HG03342 (cell line): Measurements from ENCODE around the gene ADAMTS4.
A peak's percentile ranks its signal among the peaks of the same experiment; 100 is the strongest.
"Not testable (repeated sequence)": the region's sequence is repeated elsewhere in the genome, so short reads cannot be mapped to it uniquely, and the experiment has no call there.

Source experiments
- ATAC-seq: cut with Tn5 transposase; IDR thresholded peaks from one replicate; pipeline ENCODE4 v1.9.1; 2021; ENCODE audit warnings: mild to moderate bottlenecking, moderate library complexity; ENCODE audit not compliant: unreplicated experiment

ADAMTS4 gene

GRCh38 chr1:161198897-161199431, at the start of gene ADAMTS4:
Gene ADAMTS4 (minus strand): TSS chr1:161199054. CDS start chr1:161198627, 427 bp downstream.
- no peak for ATAC-seq

- no peak for ATAC-seq
Observed at GRCh38 chr1:161244888-161245287, 46.0 kb upstream of the ADAMTS4 start.

GRCh38 chr1:161242313-161242712, 43.5 kb upstream of the ADAMTS4 start:
- no peak for ATAC-seq

GRCh38 chr1:161241682-161242081, 42.8 kb upstream of the ADAMTS4 start:
- no peak for ATAC-seq

GRCh38 chr1:161238039-161238473, 39.2 kb upstream of the ADAMTS4 start, which contains the start of gene NR1I3:
Gene NR1I3 (minus strand): TSS chr1:161238203. CDS start chr1:161236565, 1,638 bp downstream.
- no peak for ATAC-seq

- no peak for ATAC-seq
Observed at GRCh38 chr1:161235957-161236775, 37.3 kb upstream of the ADAMTS4 start.

- no peak for ATAC-seq
Observed at GRCh38 chr1:161233102-161233501, 34.2 kb upstream of the ADAMTS4 start.

- ATAC-seq, result no peak
Observed at GRCh38 chr1:161230762-161231161, 31.9 kb upstream of the ADAMTS4 start.

- no peak for ATAC-seq
Observed at GRCh38 chr1:161229896-161230295, 31.0 kb upstream of the ADAMTS4 start.

- no peak for ATAC-seq
Observed at GRCh38 chr1:161228032-161228431, 29.2 kb upstream of the ADAMTS4 start.

GRCh38 chr1:161227196-161227871, 28.5 kb upstream of the ADAMTS4 start:
- peak; percentile 37 for ATAC-seq

GRCh38 chr1:161226759-161227158, 27.9 kb upstream of the ADAMTS4 start:
- ATAC-seq, result no peak

GRCh38 chr1:161226320-161226711, 27.5 kb upstream of the ADAMTS4 start:
- no peak for ATAC-seq

GRCh38 chr1:161225534-161226319, 26.9 kb upstream of the ADAMTS4 start, which contains the start of gene TOMM40L:
Gene TOMM40L (plus strand): TSS chr1:161226060. CDS start chr1:161226490, 430 bp downstream.
- ATAC-seq, result peak; percentile 96

- peak; percentile 1 for ATAC-seq
Observed at GRCh38 chr1:161225178-161225533, 26.3 kb upstream of the ADAMTS4 start.

GRCh38 chr1:161224695-161225087, 25.8 kb upstream of the ADAMTS4 start:
- not testable (repeated sequence) for ATAC-seq

GRCh38 chr1:161223805-161224694, 25.2 kb upstream of the ADAMTS4 start:
- ATAC-seq, result no peak

GRCh38 chr1:161222175-161223019, 23.5 kb upstream of the ADAMTS4 start:
- ATAC-seq, result no peak

- no peak for ATAC-seq
Observed at GRCh38 chr1:161220002-161220401, 21.1 kb upstream of the ADAMTS4 start.
